Skin epidermis (tissue), 12 donors: ENCODE measurements around the gene CENPP.

Experiments
- H3K27ac ChIP-seq, 21 experiments: fragments of 200-600 bp; sonication (generic) in 11 of 21; one replicate each; pipeline ENCODE4 v1.5.0; 2020; ENCODE audit warnings: mild to moderate bottlenecking in 3 of 21, inconsistent platforms in 2 of 21, moderate library complexity in 2 of 21
- H3K4me3 ChIP-seq, 7 experiments: fragments of 200-600 bp; sonication (generic) in 2 of 7; one replicate each; pipeline ENCODE4 v1.5.0; 2020; ENCODE audit warnings: inconsistent platforms in 2 of 7, mild to moderate bottlenecking in 2 of 7, moderate library complexity in 1 of 7

CENPP gene

DNA sequence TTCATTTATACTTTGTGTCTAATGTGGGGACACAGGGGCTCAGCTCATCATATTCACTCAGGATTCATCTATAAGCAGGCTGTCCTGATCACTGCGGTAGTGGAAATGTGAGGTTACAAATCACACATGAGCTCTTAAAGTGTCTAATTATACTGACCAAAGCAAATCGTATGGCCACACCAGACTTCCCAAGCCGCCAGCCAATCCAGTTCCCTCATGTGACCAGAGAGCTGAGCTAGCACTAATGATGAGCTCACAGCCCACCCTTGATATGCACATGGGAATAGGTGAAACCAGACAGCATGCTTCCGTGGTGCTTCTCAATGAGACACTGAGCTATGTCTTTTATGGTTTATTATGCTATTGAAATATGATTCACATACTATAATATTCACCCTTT lies 192.4 kb downstream of the CENPP start:
- H3K4me3 ChIP-seq = no peak overlapping the region
- no peak overlapping the region for H3K27ac ChIP-seq

DNA sequence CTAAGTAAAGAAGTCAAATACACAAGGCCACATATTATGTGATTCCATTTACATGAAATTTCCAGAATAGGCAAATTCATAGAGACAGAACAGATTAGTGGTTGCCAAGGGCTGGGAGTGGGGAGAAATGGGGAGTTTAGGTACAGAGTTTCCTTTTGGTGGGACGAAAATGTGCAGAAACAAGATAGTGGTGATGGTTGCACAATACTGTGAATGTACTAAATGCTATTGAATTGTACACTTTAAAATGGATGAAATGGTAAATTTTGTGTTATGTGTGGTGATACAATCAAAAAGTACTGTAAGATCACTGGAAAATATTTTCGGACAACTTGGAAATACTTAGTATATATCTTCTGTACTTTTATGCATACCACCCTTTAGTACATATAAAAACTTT lies 195.1 kb downstream of the CENPP start:
- no peak overlapping the region for H3K4me3 ChIP-seq
- H3K27ac ChIP-seq = no peak overlapping the region

DNA sequence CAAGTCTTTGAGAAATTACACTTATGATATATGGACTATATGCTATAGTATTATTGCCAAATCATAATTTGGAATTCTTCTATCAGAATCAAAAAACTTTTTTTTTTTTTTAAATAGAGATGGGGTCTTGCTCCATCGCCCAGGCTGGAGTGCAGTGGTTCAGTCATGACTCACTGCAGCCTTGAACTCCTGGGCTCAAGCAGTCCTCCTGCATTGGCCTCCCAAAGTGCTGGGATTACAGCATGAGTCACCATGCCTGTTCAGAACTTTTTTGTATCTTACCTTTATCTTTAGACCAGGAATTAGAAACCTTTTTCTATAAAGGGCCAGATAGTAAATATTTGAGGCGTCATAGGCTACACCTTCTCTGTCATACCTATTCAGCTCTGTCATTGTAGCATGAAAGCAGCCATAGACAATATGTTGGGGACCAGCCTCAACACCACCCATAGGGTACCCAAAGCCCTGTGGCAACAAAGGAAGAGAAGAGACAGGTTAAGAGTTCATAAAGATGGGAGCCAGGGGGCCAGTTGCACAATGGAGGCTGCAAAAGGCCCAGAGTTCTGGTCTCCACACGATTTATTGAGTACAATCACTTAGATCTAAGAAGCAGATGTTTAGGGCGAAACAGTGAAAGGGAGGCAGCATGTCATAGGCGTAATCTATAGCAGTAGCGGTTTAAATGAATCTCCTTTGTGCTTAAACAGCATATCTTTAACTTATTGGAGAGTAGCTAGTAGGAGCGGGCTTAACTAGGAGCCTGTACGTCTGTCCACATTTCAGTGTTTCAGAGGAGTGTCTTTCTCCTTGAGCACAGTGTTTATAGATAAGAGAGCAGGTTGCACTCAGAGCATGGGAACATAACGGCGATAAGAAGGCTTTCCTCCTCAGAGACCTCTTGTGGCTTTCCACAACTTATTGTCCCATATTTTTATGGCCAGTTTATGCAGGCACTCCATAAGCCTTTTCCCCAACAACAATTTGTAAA lies 197.5 kb downstream of the CENPP start:
- Histone ChIP-seq H3K27ac (no peak overlapping the region), H3K4me3 (no peak overlapping the region)

DNA sequence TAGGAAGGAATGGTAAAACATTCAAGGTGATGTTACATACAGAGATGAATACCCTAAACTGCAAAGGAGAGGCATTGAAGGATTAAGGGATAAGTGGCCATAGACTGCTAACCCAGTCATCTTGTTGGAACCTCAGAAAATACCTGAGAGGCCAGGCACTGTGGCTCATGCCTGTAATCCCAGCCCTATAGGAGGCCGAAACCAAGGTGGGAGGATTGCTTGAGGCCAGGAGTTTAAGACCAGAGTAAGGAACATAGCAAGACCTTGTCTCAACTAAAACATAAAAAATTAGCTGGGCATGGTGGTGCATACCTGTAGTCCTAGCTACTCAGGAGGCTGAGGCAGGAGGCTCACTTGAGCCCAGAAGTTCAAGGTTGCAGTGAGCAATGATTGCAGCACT lies 199.1 kb downstream of the CENPP start:
- no peak overlapping the region for H3K4me3 ChIP-seq
- H3K27ac ChIP-seq = no peak overlapping the region

DNA sequence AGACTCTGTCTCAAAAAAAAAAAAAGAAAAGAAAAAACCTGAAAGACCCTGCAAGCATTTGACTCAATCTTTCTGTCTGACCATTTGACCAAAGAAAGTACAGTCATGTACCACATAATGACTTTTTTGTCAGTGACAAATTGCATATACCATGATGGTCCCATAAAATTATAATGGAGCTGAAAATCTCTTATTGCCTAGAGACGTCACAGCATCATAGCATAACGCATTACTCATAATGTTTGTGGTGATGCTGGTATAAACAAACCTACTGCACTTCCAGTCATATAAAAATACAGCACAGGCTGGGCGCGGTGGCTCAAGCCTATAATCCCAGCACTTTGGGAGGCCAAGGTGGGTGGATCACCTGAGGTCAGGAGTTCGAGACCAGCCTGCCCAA lies 199.6 kb downstream of the CENPP start:
- Histone ChIP-seq H3K27ac (no peak overlapping the region), H3K4me3 (no peak overlapping the region)

DNA sequence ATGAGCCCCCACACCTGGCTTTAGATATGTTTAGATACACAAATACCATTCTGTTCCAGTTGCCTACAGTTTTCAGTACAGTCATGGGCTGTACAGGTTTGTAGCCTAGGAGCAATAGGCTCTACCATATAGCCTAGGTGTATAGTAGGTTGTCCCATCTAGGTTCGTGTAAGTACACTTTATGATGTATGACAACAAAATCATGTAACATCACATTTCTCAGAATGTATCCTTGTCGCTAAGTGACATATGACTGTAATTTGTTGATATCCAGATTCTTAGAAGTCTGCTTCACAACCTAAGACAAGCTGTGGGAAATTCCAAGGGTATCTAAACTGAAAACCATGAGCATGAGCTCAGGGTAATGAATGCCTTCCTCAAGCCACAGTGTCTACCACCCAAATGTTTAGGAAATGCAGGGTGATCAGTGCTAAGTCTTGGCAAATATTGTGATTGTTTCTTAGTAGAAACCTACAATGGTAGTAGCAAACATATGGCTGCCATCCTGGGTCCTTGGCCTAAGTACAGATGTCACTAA lies 201.6 kb downstream of the CENPP start:
- no peak overlapping the region for H3K27ac ChIP-seq
- no peak overlapping the region for H3K4me3 ChIP-seq

DNA sequence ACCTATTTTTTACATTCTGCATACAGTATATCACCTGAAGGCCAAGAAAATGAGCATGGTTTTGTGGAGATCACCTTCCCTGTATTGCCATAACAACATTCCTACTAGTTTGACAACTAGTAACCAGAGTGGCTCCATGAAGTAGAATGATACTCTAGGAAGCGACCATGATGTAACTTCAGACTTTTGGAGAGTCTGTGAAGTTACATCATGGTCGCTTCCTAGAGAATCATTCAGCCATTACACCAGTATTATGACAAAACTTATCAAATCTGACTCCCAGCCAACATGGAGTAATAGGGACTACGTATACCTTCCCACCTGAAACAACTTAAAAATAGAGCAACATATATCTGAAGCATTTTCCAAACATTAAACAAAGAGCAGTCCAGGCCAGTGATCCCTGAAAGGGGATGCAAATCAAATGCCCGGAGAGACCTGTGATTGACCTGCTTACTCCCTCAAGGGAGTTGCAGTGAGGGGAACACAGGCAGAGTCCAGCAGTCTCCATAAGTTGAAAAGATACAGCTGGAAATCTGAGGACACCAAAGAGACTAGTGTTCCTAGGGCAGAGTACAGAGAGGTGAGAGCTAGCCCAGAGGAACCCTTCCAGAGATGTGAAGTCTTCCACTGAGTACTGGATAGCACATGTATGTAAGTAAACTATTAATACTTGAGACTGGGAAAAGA lies 202.2 kb downstream of the CENPP start:
- H3K27ac ChIP-seq = peak overlapping the region in 1 of 21 experiments; percentile 0
- H3K4me3 ChIP-seq = no peak overlapping the region

DNA sequence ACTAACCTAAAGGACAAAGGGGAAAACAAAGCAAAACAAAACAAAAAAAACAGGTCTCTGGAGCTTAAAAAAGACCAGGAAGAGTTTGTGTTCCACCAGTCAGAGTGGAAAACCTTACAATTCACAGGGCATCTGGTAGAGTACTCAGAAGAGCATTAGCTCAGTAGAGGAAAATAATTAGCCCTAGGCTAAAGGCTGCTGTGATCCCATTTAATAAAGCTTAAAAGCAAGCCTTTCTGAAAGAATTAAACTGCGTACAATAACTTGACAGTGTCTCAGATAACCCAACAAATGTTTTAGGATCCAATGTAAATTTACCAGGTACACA lies 202.7 kb downstream of the CENPP start:
- H3K27ac ChIP-seq = peak overlapping the region in 1 of 21 experiments; percentile 0

DNA sequence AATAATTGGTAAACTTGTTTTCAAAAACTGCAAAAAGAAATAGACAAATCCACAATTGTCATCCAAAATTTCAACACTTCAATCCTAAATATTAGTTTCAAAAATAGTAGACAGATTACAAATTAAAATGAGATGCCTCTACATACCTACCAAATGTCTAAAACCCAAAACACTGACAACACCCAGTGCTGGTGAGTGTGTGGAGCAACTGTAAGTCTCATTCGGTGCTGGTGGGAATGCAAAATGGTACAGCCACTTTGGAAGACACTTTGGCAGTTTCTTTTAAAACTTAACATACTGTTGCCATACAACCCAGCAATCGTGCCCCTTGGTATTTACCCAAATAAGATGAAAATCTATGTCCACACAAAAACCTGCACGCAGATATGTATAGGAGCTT lies 203.4 kb downstream of the CENPP start:
- Histone ChIP-seq H3K4me3 (no peak overlapping the region), H3K27ac (no peak overlapping the region)

More for the DNA sequence above, 202.7 kb downstream of the CENPP start:
- H3K4me3 ChIP-seq = no peak overlapping the region

DNA sequence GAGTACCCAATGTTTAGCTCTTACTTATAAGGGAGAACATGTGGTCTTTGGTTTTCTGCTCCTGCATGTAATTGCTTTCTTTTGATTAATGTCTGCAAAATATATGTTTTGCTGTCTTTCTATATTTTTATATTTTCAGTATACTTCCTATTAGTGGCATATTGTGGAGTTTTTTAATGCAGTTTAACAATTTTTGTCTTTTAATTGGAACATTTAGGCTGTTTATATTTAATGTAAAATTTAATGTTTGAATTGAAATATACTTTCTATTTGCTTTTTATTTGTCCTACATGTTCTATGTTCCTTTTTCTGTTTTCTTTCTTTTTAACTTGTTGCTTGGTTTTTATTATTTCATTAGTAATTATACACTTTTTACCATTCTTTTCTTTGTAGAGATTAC lies 205.1 kb downstream of the CENPP start:
- H3K27ac ChIP-seq = no peak overlapping the region

DNA sequence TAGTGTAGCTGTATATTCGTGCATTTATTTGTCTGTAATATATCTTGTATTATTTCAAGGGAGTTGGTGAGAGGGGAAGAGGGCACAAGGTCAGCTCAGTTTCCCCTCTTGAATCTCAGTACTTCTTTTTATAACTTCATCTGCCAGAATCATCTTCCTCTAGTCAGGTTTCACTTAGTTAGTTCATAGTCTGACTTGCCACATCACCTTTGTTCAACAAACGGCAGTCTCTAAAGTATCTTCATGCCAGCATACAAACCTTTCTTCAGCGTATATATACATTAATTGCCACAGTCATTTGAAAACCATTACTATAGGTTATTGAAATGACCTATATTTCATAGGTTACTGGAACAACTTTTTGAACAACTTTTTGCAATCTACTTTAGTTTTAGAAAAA lies 208.5 kb downstream of the CENPP start:
- peak overlapping the region in 14 of 21 experiments; percentile 12 to 84 (median 67) for H3K27ac ChIP-seq
- H3K4me3 ChIP-seq = peak overlapping the region in 3 of 7 experiments; percentile 12 to 29 (median 23)

More for the DNA sequence above, 205.1 kb downstream of the CENPP start:
- no peak overlapping the region for H3K4me3 ChIP-seq

DNA sequence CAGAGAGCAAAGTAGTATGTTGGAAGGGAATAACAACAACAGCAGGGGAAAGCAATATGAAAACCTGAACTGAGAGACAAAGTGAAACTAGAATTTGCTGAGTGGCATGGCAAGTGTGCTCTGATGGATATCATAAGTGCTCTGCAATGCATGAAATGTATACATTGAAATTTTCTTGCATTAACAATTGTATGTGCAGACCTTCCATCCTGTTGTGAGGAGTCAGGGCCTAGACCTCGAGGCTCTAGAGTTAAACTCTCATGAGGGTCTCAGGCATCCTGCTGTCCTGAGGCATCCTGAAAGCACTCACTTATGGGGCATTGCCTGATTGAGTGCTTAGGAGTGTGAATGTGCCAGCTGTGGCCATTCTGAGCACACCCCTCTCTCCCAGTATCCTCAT lies 208.9 kb downstream of the CENPP start:
- Histone ChIP-seq H3K4me3 (peak overlapping the region in 3 of 7 experiments; percentile 12 to 29 (median 23)), H3K27ac (peak overlapping the region in 17 of 21 experiments; percentile 3 to 84 (median 55))

DNA sequence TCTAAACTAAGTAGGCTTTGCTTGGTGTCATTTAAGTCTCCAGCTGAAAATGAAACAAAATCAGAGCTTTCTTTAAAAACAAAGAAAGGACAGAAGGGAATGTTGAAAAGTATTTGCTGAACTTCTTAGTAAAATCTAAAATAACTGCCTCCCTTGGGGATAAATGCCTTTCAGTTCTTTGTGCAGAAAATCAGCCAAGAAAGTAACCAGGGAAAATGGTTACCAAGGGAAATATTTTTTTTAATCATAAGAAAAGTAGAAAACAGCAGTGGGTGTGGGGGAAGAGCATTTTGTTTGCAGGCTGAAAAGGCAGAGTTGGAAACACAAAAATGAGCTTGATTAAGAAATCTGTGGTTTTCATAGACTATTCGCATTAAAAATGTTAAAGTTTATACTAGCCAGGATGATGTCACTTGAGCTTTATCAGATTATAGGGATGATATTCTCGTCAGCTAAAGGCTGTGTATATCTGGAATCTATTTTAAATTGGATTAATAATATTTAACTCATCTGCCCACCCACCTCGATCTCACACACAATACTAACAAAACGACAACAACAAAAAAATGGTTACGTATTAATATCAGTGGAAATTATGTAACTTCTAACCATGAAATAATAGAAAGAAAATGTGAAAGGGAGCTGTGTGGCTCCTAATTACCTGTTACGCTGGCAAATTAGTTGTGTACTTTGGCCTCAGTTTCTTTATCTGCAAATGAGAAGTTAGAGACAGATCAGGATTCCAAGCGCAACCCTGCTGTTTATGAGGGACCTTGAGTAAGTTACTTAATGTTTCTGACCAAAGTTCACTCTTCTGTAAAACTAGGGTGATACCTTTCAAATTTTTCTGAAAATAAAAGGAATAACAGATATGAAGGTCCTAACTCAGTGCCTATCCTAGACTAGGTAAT lies 210.4 kb downstream of the CENPP start, which contains the start of gene ECM2:
Gene ECM2, minus strand, starts transcription at position 51 of the 911 bp plus-strand sequence. CDS start 13,124 bp downstream, outside the sequence.
- peak within 1 kb of the TSS in 4 of 7 experiments; percentile 11 to 29 (median 18) for H3K4me3 ChIP-seq
- H3K27ac ChIP-seq = peak within 1 kb of the TSS in 19 of 21 experiments; percentile 10 to 84 (median 62)

DNA sequence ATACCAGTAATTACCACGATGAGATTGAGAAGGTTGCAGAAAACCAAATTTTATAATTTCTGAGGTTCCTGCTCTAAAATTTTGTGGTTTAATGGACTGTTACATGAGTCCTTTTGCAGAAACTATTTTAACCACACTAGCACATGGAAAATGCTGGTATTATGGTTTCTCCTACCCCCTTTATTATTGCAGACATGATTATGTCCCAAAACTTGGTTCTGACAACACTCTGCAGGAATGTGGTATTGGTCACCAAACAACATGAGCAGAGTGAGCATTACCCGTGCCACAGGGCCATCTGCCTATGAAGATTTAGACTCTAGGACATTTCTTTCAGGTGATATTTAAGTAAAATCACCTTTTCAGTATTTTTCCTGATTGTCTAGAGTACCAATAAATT lies 212.8 kb downstream of the CENPP start:
- no peak overlapping the region for H3K4me3 ChIP-seq
- peak overlapping the region in 1 of 21 experiments; percentile 65 for H3K27ac ChIP-seq

DNA sequence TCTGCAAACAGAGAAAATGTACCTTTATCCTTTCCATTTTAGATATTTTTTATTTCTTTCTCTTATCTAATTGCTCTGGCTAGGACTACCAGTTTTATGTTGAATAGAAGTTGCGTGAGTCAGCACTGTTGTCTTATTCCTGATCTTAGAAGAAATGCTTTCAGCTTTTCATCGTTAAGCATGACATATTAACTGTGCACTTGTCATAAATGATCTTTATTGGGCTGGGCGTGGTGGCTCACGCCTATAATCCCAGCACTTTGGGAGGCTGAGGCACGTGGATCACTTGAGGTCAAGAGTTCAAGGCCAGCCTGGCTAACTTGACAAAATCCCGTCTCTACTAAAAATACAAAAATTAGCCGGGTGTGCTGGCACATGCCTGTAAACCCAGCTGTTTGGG lies 218.2 kb downstream of the CENPP start:
- Histone ChIP-seq H3K27ac (no peak overlapping the region), H3K4me3 (no peak overlapping the region)

DNA sequence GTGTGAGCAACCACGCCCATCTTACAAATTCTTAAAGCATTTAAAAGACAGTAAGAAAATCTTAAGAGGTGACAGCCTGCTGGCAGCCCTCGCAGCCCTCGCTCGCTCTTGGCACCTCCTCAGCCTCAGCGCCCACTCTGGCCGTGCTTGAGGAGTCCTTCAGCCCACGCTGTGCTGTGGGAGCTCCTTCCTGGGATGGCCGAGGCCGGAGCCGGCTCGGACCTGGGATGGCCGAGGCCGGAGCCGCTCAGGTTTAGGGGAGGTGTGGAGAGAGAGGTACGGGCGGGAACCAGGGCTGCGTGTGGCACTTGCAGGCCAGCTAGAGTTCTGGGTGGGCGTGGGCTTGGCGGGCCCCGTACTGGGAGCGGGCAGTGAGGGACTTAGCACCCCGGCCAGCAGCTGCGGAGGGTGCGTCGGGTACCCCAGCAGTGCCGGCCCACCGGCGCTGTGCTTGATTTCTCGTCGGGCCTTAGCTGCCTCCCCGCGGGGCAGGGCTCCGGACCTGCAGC lies 219.3 kb downstream of the CENPP start:
- no peak overlapping the region for H3K27ac ChIP-seq
- no peak overlapping the region for H3K4me3 ChIP-seq

DNA sequence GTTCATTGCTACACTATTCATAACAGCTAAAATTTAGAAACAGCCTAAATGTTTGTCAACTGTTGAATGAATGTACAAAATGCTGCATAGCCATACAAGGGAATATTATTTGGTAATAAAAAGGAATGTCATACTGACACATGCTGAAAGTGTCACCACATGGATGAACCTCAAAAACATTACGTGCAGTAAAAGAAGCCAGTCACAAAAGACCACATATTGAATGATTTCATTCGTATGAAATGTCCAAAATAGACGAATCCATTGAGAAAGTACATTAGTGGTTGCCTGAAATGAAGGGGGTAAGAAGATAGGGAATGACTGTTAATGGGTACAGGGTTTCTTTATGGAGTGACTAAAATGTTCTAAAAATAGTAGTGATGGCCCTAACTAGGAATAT lies 221.6 kb downstream of the CENPP start:
- H3K4me3 ChIP-seq = no peak overlapping the region

DNA sequence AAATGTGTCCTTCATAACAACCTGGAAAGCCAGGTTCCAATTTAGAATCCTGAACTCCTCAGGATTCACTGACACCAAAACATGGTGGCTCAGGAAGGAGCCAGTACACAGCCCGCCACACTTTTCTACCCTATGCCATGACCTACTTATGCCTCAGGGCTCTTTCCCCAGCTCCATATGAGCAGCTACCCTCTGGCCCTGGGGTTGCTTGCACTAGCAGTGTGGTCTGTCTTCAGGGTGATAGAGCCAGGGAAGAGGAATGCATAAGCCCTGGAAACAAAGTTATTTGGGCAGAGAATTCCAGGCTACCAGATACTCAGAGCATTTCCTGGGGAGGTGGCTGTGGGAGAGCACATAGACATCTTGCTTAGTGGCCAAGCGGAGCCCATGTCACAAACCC lies 225.0 kb downstream of the CENPP start:
- H3K4me3 ChIP-seq = no peak overlapping the region
- H3K27ac ChIP-seq = no peak overlapping the region

More for the DNA sequence above, 221.6 kb downstream of the CENPP start:
- H3K27ac ChIP-seq = peak overlapping the region in 1 of 21 experiments; percentile 47
